Measurements from ENCODE around the gene CADPS. TPM values are rescaled to one million over a fixed set of nuclear protein-coding genes. Genes with fewer than 3 reads are reported as not detected.

CADPS gene
- total and polyA plus RNA-seq, 12 donors = 1.4 to 36.6 (median 21.6) TPM

- 74 to 82% methylated on average over 10 of the region's 10 CpGs for WGBS, 2 donors
- no peak overlapping the region for H3K27ac ChIP-seq
- TF ChIP-seq CTCF (IDR thresholded peaks at IDR 0.05) = no peak
- intact Hi-C loops (cut with DNase I) = no loop called here
- no peaks in the 10 kb centered on the region for H3K9me3 ChIP-seq
- no peak overlapping the region for H3K4me3 ChIP-seq
- no peaks in the 10 kb centered on the region for H3K27me3 ChIP-seq
- DNase-seq (no peak), ATAC-seq (no peak)
- no peaks in the 10 kb centered on the region for H3K36me3 ChIP-seq
- H3K4me1 ChIP-seq = peaks cover 0 to 8% (median under 1%) of the 10 kb centered on the region in 9 donors
Measured at GRCh38 chr3:62602129-62602770, 273.0 kb downstream of the CADPS start.

GRCh38 chr3:62601238-62602070, 273.8 kb downstream of the CADPS start:
- no peak for TF ChIP-seq CTCF (IDR thresholded peaks at IDR 0.05)
- DNase-seq (no peak), ATAC-seq (no peak)
- H3K27ac ChIP-seq = no peak overlapping the region
- intact Hi-C loops (cut with DNase I) = no loop called here
- no peak overlapping the region for H3K4me3 ChIP-seq
- H3K4me1 ChIP-seq = peaks cover 0 to 6% (median 0%) of the 10 kb centered on the region in 9 donors
- 63 to 71% methylated on average over 7 of the region's 7 CpGs for WGBS, 2 donors
- no peaks in the 10 kb centered on the region for H3K36me3 ChIP-seq
- H3K9me3 ChIP-seq = no peaks in the 10 kb centered on the region
- H3K27me3 ChIP-seq = no peaks in the 10 kb centered on the region

- Histone ChIP-seq H3K9me3 (no peaks in the 10 kb centered on the region), H3K27ac (no peak overlapping the region), H3K4me3 (no peak overlapping the region), H3K36me3 (no peaks in the 10 kb centered on the region), H3K4me1 (peaks cover 0 to 6% (median 0%) of the 10 kb centered on the region in 9 donors), H3K27me3 (no peaks in the 10 kb centered on the region)
- no peak for DNase-seq
- intact Hi-C loops (cut with DNase I) = no loop called here
- 78 to 86% methylated on average over 2 of the region's 2 CpGs for WGBS, 2 donors
- TF ChIP-seq CTCF (IDR thresholded peaks at IDR 0.05) = no peak
- no peak for ATAC-seq
Measured at GRCh38 chr3:62600033-62600432, 275.2 kb downstream of the CADPS start.

- H3K27ac ChIP-seq = no peak overlapping the region
- no peak overlapping the region for H3K4me3 ChIP-seq
- intact Hi-C loops (cut with DNase I) = no loop called here
- H3K9me3 ChIP-seq = no peaks in the 10 kb centered on the region
- peaks cover 0 to 6% (median 0%) of the 10 kb centered on the region in 9 donors for H3K4me1 ChIP-seq
- ATAC-seq = no peak
- 63 to 74% methylated on average over 4 of the region's 4 CpGs for WGBS, 2 donors
- no peak for TF ChIP-seq CTCF (IDR thresholded peaks at IDR 0.05)
- no peaks in the 10 kb centered on the region for H3K36me3 ChIP-seq
- DNase-seq = no peak
- H3K27me3 ChIP-seq = peaks cover 0 to 4% (median 0%) of the 10 kb centered on the region in 7 donors
Measured at GRCh38 chr3:62597491-62597890, 277.7 kb downstream of the CADPS start.
